T-helper 2 cell treated with Interferon-gamma antibody and Interleukin-4, amounts not matched to agents 5 μg/mL and 100 μg/mL, for 36 hours (primary cell): ENCODE data around the gene PDE4D.

ENCODE experiments used
- DNase-seq: peaks from one replicate; pipeline ENCODE4 v3.0.0; 2021; ENCODE audit warnings: low spot score
- H3K27ac Mint-ChIP-seq: one replicate; pipeline ENCODE4 v1.8.0; 2021; ENCODE audit warnings: mild to moderate bottlenecking, mixed read lengths
- H3K27me3 Mint-ChIP-seq: one replicate; pipeline ENCODE4 v1.8.0; 2021; ENCODE audit warnings: low read depth, mixed read lengths
- H3K36me3 Mint-ChIP-seq: one replicate; pipeline ENCODE4 v1.8.0; 2021; ENCODE audit warnings: low read depth, mixed read lengths
- H3K4me1 Mint-ChIP-seq: one replicate; pipeline ENCODE4 v1.8.0; 2021; ENCODE audit warnings: low read depth, mixed read lengths
- H3K4me3 Mint-ChIP-seq: one replicate; pipeline ENCODE4 v1.8.0; 2022; ENCODE audit warnings: mild to moderate bottlenecking, moderate library complexity, mixed read lengths
- H3K9me3 Mint-ChIP-seq: one replicate; pipeline ENCODE4 v1.8.0; 2021; ENCODE audit warnings: mixed read lengths

Gene PDE4D

GRCh38 chr5:59337240-59337639 lies 556.3 kb downstream of the PDE4D start:
- DNase-seq, result no peak
- H3K27ac Mint-ChIP-seq, result no peak overlapping the region
- no peak overlapping the region for H3K4me3 Mint-ChIP-seq
- no peaks in the 10 kb centered on the region for H3K36me3 Mint-ChIP-seq
- H3K27me3 Mint-ChIP-seq, result peaks cover 28% of the 10 kb centered on the region
- H3K9me3 Mint-ChIP-seq, result no peaks in the 10 kb centered on the region
- peaks cover 1% of the 10 kb centered on the region for H3K4me1 Mint-ChIP-seq

- H3K36me3 Mint-ChIP-seq, result no peaks in the 10 kb centered on the region
Measured at GRCh38 chr5:59335544-59335943, 558.0 kb downstream of the PDE4D start.

GRCh38 chr5:59333416-59333815 lies 560.1 kb downstream of the PDE4D start:
- H3K4me3 Mint-ChIP-seq, result no peak overlapping the region
- no peak overlapping the region for H3K27ac Mint-ChIP-seq
- H3K9me3 Mint-ChIP-seq, result no peaks in the 10 kb centered on the region
- H3K27me3 Mint-ChIP-seq, result peaks cover 16% of the 10 kb centered on the region
- H3K4me1 Mint-ChIP-seq, result no peaks in the 10 kb centered on the region
- no peaks in the 10 kb centered on the region for H3K36me3 Mint-ChIP-seq
- DNase-seq, result no peak

More at GRCh38 chr5:59335544-59335943, 558.0 kb downstream of the PDE4D start:
- no peak for DNase-seq
- Mint-ChIP-seq H3K27ac (no peak overlapping the region), H3K4me3 (no peak overlapping the region), H3K4me1 (no peaks in the 10 kb centered on the region), H3K27me3 (peaks cover 26% of the 10 kb centered on the region), H3K9me3 (no peaks in the 10 kb centered on the region)

GRCh38 chr5:59332236-59332973 lies 561.1 kb downstream of the PDE4D start:
- Mint-ChIP-seq H3K9me3 (no peaks in the 10 kb centered on the region), H3K27me3 (peaks cover 11% of the 10 kb centered on the region), H3K36me3 (no peaks in the 10 kb centered on the region), H3K4me1 (no peaks in the 10 kb centered on the region), H3K4me3 (no peak overlapping the region), H3K27ac (no peak overlapping the region)
- no peak for DNase-seq

GRCh38 chr5:59330680-59331079 lies 562.8 kb downstream of the PDE4D start:
- Mint-ChIP-seq H3K4me3 (no peak overlapping the region), H3K27me3 (peaks cover 8% of the 10 kb centered on the region), H3K9me3 (no peaks in the 10 kb centered on the region), H3K4me1 (no peaks in the 10 kb centered on the region), H3K36me3 (no peaks in the 10 kb centered on the region), H3K27ac (no peak overlapping the region)
- DNase-seq, result no peak

- DNase-seq, result no peak
- no peaks in the 10 kb centered on the region for H3K9me3 Mint-ChIP-seq
- H3K4me1 Mint-ChIP-seq, result no peaks in the 10 kb centered on the region
- no peak overlapping the region for H3K4me3 Mint-ChIP-seq
- no peak overlapping the region for H3K27ac Mint-ChIP-seq
- H3K27me3 Mint-ChIP-seq, result peaks cover 10% of the 10 kb centered on the region
- H3K36me3 Mint-ChIP-seq, result no peaks in the 10 kb centered on the region
Measured at GRCh38 chr5:59328709-59329296, 564.7 kb downstream of the PDE4D start.

- DNase-seq, result no peak
- H3K27ac Mint-ChIP-seq, result no peak overlapping the region
- no peaks in the 10 kb centered on the region for H3K36me3 Mint-ChIP-seq
- no peaks in the 10 kb centered on the region for H3K9me3 Mint-ChIP-seq
- no peak overlapping the region for H3K4me3 Mint-ChIP-seq
- H3K27me3 Mint-ChIP-seq, result peaks cover 8% of the 10 kb centered on the region
- H3K4me1 Mint-ChIP-seq, result no peaks in the 10 kb centered on the region
Measured at GRCh38 chr5:59327191-59327980, 566.1 kb downstream of the PDE4D start.

- Mint-ChIP-seq H3K4me3 (no peak overlapping the region), H3K27me3 (peaks cover 6% of the 10 kb centered on the region), H3K9me3 (no peaks in the 10 kb centered on the region)
Measured at GRCh38 chr5:59326596-59326995, 566.9 kb downstream of the PDE4D start.

GRCh38 chr5:59325070-59325469 lies 568.5 kb downstream of the PDE4D start:
- Mint-ChIP-seq H3K9me3 (no peaks in the 10 kb centered on the region), H3K4me3 (no peak overlapping the region), H3K4me1 (no peaks in the 10 kb centered on the region), H3K36me3 (no peaks in the 10 kb centered on the region), H3K27me3 (peaks cover 6% of the 10 kb centered on the region), H3K27ac (no peak overlapping the region)
- DNase-seq, result no peak

More at GRCh38 chr5:59326596-59326995, 566.9 kb downstream of the PDE4D start:
- no peak overlapping the region for H3K27ac Mint-ChIP-seq
- DNase-seq, result no peak
- no peaks in the 10 kb centered on the region for H3K4me1 Mint-ChIP-seq
- H3K36me3 Mint-ChIP-seq, result no peaks in the 10 kb centered on the region

- no peak overlapping the region for H3K27ac Mint-ChIP-seq
- peaks cover 6% of the 10 kb centered on the region for H3K27me3 Mint-ChIP-seq
- no peak for DNase-seq
- no peaks in the 10 kb centered on the region for H3K36me3 Mint-ChIP-seq
- no peak overlapping the region for H3K4me3 Mint-ChIP-seq
- H3K9me3 Mint-ChIP-seq, result no peaks in the 10 kb centered on the region
- H3K4me1 Mint-ChIP-seq, result no peaks in the 10 kb centered on the region
Measured at GRCh38 chr5:59322894-59323293, 570.6 kb downstream of the PDE4D start.

- DNase-seq, result no peak
- no peak overlapping the region for H3K27ac Mint-ChIP-seq
- peaks cover 6% of the 10 kb centered on the region for H3K27me3 Mint-ChIP-seq
- H3K36me3 Mint-ChIP-seq, result no peaks in the 10 kb centered on the region
- H3K4me1 Mint-ChIP-seq, result no peaks in the 10 kb centered on the region
- H3K4me3 Mint-ChIP-seq, result no peak overlapping the region
- no peaks in the 10 kb centered on the region for H3K9me3 Mint-ChIP-seq
Measured at GRCh38 chr5:59322058-59322457, 571.5 kb downstream of the PDE4D start.

GRCh38 chr5:59321642-59322041 lies 571.9 kb downstream of the PDE4D start:
- Mint-ChIP-seq H3K27me3 (peaks cover 6% of the 10 kb centered on the region), H3K4me3 (no peak overlapping the region), H3K36me3 (no peaks in the 10 kb centered on the region), H3K4me1 (no peaks in the 10 kb centered on the region), H3K9me3 (no peaks in the 10 kb centered on the region), H3K27ac (no peak overlapping the region)
- no peak for DNase-seq

GRCh38 chr5:59320420-59320819 lies 573.1 kb downstream of the PDE4D start:
- no peaks in the 10 kb centered on the region for H3K4me1 Mint-ChIP-seq
- no peaks in the 10 kb centered on the region for H3K9me3 Mint-ChIP-seq
- H3K4me3 Mint-ChIP-seq, result no peak overlapping the region
- peaks cover 6% of the 10 kb centered on the region for H3K27me3 Mint-ChIP-seq
- H3K36me3 Mint-ChIP-seq, result no peaks in the 10 kb centered on the region
- no peak for DNase-seq
- no peak overlapping the region for H3K27ac Mint-ChIP-seq

GRCh38 chr5:59319250-59319649 lies 574.3 kb downstream of the PDE4D start:
- no peak overlapping the region for H3K27ac Mint-ChIP-seq

More at GRCh38 chr5:59319250-59319649, 574.3 kb downstream of the PDE4D start:
- Mint-ChIP-seq H3K27me3 (peaks cover 6% of the 10 kb centered on the region), H3K9me3 (no peaks in the 10 kb centered on the region), H3K4me1 (no peaks in the 10 kb centered on the region), H3K36me3 (no peaks in the 10 kb centered on the region), H3K4me3 (no peak overlapping the region)
- DNase-seq, result no peak
